Mucosa of descending colon (tissue), 3 donors: Measurements from ENCODE around the gene NHSL2. TPM values are rescaled to one million over a fixed set of nuclear protein-coding genes. Genes with fewer than 3 reads are reported as not detected.

Source experiments
- ATAC-seq: fragments of 200-7000 bp; cut with Tn5 transposase; one replicate; pipeline ENCODE4 v1.9.1; 2020; ENCODE audit warnings: mild to moderate bottlenecking, moderate library complexity
- DNase-seq, 3 donors: peaks; one replicate each; pipeline ENCODE4 v3.0.0-alpha.2; 2020
- H3K36me3 ChIP-seq: fragments of 200-600 bp; one replicate; pipeline ENCODE4 v1.8.0; 2021; ENCODE audit warnings: low read depth, mild to moderate bottlenecking
- H3K4me1 ChIP-seq: fragments of 200-600 bp; one replicate; pipeline ENCODE4 v1.8.0; 2021; ENCODE audit warnings: low read depth, mild to moderate bottlenecking
- H3K4me3 ChIP-seq: fragments of 200-600 bp; one replicate; pipeline ENCODE4 v1.8.0; 2021; ENCODE audit warnings: mild to moderate bottlenecking
- H3K9me3 ChIP-seq: fragments of 200-600 bp; one replicate; pipeline ENCODE4 v1.8.0; 2021; ENCODE audit warnings: mild to moderate bottlenecking
- CTCF ChIP-seq: fragments of 200-600 bp; IDR thresholded peaks from one replicate; pipeline ENCODE4 v1.8.0; 2022; ENCODE audit warnings: antibody characterized with exemption, mild to moderate bottlenecking
- intact Hi-C, 2 donors: fragments of 100-400 bp; cut with DNase I in 1 of 2; cut with micrococcal nuclease in 1 of 2; formaldehyde crosslinking; loops; one replicate each; pipeline versions ENCODE4 v1.11.0 to v1.11.1; 2022; cut with DNase I, micrococcal nuclease
- total RNA-seq, 3 donors: library from RNA; stranded (reverse); fragmentation: NEBNext Ultra II Directional in 2 of 3; extraction: Animal tissue kit (Norgen Biotek cat#: 25700) in 2 of 3; gene quantifications; one replicate each; pipeline versions ENCODE4 v1.2.1 to v1.2.4, GENCODE V29; 2021 to 2023
- donor health status: DM: no; HTN: no; CAD: no; lungs with moderate emphysema.
- donor health status: DM: no; HTN: no; CAD: no.
- donor health status: DM: no; HTN: yes; CAD: no.

NHSL2 gene
- total RNA-seq, 3 donors from 2014 or later, result 1.2 to 11.8 (median 4.8) TPM

GRCh38 chrX:71974916-71975315 is 64.3 kb downstream of the NHSL2 start:
- intact Hi-C loops, result no loop called here
- H3K36me3 ChIP-seq, result no peaks in the 10 kb centered on the region
- DNase-seq (no peak), ATAC-seq (no peak)
- no peak overlapping the region for H3K4me3 ChIP-seq
- H3K4me1 ChIP-seq, result no peaks in the 10 kb centered on the region
- TF ChIP-seq CTCF, result no peak
- no peaks in the 10 kb centered on the region for H3K9me3 ChIP-seq

- Histone ChIP-seq H3K4me1 (no peaks in the 10 kb centered on the region), H3K4me3 (no peak overlapping the region), H3K36me3 (no peaks in the 10 kb centered on the region), H3K9me3 (no peaks in the 10 kb centered on the region)
- TF ChIP-seq CTCF, result no peak
- intact Hi-C loops, result no loop called here
- ATAC-seq, result no peak
- no peak for DNase-seq
Observed at GRCh38 chrX:71976753-71977152, 66.1 kb downstream of the NHSL2 start.

GRCh38 chrX:71978164-71978563 is 67.5 kb downstream of the NHSL2 start:
- no peaks in the 10 kb centered on the region for H3K9me3 ChIP-seq
- no peak for DNase-seq
- no peak for TF ChIP-seq CTCF
- intact Hi-C loops, result no loop called here
- ATAC-seq, result no peak
- no peak overlapping the region for H3K4me3 ChIP-seq
- no peaks in the 10 kb centered on the region for H3K4me1 ChIP-seq
- no peaks in the 10 kb centered on the region for H3K36me3 ChIP-seq

- no peak for TF ChIP-seq CTCF
- no peak for ATAC-seq
- no peak for DNase-seq
- intact Hi-C loops, result no loop called here
- no peaks in the 10 kb centered on the region for H3K36me3 ChIP-seq
- no peaks in the 10 kb centered on the region for H3K9me3 ChIP-seq
- no peak overlapping the region for H3K4me3 ChIP-seq
- H3K4me1 ChIP-seq, result no peaks in the 10 kb centered on the region
Observed at GRCh38 chrX:71989768-71990426, 79.3 kb downstream of the NHSL2 start.

GRCh38 chrX:71990518-71990917 is 79.9 kb downstream of the NHSL2 start:
- intact Hi-C loops, result no loop called here
- ATAC-seq, result no peak

More at GRCh38 chrX:71990518-71990917, 79.9 kb downstream of the NHSL2 start:
- Histone ChIP-seq H3K9me3 (no peaks in the 10 kb centered on the region), H3K4me1 (no peaks in the 10 kb centered on the region), H3K36me3 (no peaks in the 10 kb centered on the region), H3K4me3 (no peak overlapping the region)
- DNase-seq, result no peak
- no peak for TF ChIP-seq CTCF
